Renal cortical epithelial cell (primary cell): ENCODE measurements around the gene GSTM5. TPM values are rescaled to one million over a fixed set of nuclear protein-coding genes. Genes with fewer than 3 reads are reported as not detected.
"Not testable (repeated sequence)": the region's sequence is repeated elsewhere in the genome, so short reads cannot be mapped to it uniquely, and the experiment has no call there.

Experiments used
- DNase-seq: peaks from one replicate; pipeline ENCODE4 v3.0.0-alpha.2; 2011; ENCODE audit warnings: low read depth
- total RNA-seq: library from RNA; depleted of rRNA; stranded (reverse); fragments of >200 nt; gene quantifications from 2 replicates; pipeline ENCODE4 v1.2.3, GENCODE V29; 2014

GSTM5 gene
- total RNA-seq, 1 donor from 2014 or later = not detected

DNA sequence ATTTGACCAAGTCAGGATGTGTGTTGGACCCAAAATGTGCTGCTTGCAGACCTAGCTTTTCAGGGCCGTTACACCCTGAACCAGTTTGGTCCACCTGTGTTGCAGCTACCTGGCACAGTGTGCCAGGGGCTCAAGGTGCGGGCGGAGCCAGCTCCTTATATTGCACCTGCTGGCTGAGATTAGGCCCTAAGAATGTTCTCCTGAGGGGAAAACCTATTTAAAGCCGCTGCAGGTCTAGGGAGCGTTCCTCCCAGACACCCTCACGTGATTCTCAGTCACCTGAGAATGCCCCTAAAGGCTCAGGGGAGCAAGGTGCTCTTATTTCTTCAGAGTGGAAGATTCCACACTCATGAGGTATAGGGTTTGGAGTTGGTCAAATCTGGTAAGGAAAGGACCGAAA, 16.8 kb downstream of the GSTM5 start:
- DNase-seq = no peak

DNA sequence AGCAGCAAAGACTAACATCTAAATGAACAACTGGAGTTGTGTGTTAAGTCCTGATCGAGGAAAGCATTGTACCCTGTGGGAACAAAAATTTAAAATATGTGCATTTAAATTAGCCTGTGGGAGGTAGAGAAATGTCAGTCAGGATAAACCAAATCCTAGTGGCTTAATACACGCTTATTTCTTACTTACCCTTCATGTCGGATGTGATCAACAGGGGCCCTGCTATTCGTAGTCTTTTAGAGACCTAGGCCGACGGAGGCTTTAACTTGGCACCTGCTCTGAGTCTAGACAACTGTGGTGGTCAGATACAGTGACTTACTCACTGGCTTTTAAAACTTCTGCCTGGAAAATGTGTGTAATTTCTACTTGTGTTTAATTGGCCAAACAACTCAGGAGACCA, 18.6 kb downstream of the GSTM5 start:
- peak; percentile 55 for DNase-seq

DNA sequence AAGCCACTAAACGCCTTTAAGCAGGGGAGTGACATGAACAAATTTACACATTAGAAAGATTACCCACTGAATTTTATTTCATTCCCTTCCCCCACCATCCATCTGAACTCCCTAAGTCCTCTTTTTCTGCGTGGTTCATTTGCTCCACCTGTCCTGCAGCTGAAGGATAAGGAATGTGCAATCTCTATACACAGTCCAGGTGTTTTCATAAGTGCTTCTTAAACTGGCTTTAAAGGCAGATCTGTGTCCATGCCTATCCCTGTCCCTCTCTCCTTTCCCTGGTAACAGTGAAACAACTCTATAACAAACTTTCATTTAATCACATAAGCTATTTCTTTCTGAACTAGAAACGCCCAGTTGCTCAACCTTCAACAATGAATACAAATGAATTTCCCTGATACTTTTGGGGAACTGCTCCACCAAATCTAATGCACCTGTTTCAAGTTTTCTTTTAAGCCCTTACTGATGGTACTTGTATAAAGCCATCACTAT, 20.4 kb downstream of the GSTM5 start:
- DNase-seq = no peak

- no peak for DNase-seq
These were observed 21.3 kb downstream of the GSTM5 start for GRCh38 chr1:109733236-109733870.

DNA sequence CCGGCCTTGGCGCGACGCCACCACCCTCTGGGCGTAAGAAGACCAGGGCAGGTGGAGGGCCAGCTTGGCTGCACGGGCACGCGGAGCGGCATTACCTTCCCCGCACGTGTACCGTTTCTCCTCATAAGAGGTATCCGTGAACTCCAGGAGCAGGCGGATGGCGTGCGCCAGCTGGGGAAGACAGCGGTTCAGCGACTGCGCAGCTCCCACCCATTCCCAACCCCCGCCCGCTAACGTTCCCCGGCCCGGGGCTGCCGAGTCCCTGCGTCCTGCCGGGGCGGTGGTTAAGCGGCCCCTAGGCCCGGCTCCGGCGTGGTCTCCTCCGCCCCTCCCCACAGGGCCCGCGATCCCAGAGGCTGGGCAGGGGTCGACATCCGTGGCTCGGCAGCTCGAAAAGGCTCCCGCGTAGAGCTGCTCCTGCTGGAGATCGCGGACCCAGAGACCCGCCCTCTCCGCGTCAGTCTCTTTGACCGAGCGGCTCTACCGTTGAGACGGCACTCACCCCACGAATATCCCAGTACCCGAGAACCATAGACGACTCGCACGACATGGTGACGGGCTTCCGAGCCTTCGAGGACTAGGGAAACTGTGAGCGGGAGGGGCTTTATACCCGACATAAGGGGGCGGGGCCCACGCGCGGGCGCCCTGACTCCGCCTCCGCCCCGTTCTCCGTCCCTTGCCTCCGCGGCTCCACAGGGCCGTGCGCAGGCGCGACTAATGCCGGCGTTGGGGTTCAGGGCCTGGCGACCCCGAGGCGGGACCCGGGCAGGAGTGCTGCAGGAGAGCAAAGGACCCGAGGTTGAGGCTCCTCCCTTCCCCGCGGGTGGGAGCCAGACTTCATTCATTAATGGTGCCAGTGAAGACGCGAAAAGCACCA, 27.9 kb downstream of the GSTM5 start:
- DNase-seq = no peak

- no peak for DNase-seq
These were observed 28.7 kb downstream of the GSTM5 start, which contains the start of gene GSTM3 for GRCh38 chr1:109740615-109741373. GSTM3 (minus strand) TSS chr1:109741038; CDS start chr1:109740287, 751 bp downstream.

DNA sequence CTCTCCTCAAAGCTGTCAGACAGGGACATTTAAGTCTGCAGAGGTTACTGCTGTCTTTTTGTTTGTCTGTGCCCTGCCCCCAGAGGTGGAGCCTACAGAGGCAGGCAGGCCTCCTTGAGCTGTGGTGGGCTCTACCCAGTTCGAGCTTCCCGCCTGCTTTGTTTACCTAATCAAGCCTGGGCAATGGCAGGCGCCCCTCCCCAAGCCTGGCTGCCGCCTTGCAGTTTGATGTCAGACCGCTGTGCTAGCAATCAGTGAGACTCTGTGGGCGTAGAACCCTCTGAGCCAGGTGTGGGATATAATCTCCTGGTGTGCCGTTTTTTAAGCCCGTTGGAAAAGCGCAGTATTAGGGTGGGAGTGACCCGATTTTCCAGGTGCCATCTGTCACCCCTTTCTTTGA, 36.3 kb downstream of the GSTM5 start:
- not testable (repeated sequence) for DNase-seq

- no peak for DNase-seq
These were observed 37.2 kb downstream of the GSTM5 start for GRCh38 chr1:109749221-109749620.

- no peak for DNase-seq
These were observed 38.3 kb downstream of the GSTM5 start for GRCh38 chr1:109750241-109750882.

DNA sequence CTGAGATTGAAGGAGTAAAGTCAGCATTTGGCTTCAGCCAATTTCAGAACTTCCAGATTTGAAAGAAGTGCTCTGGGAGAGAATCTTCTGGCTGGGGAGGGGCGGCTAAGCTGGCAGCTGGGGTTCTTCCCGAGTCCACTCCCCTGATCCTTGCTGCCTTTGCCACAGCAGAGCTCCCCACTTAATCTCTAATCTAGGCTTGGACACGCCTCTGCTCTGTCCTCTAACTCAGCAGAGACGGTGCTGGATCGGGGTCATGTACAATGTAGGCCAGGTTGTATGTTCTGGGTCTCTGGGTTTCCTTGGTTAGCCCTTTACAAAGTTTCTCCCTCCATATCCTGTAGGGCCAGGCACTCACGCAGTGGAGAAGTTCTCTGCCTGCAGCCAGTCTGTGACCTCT, 38.9 kb downstream of the GSTM5 start:
- no peak for DNase-seq

DNA sequence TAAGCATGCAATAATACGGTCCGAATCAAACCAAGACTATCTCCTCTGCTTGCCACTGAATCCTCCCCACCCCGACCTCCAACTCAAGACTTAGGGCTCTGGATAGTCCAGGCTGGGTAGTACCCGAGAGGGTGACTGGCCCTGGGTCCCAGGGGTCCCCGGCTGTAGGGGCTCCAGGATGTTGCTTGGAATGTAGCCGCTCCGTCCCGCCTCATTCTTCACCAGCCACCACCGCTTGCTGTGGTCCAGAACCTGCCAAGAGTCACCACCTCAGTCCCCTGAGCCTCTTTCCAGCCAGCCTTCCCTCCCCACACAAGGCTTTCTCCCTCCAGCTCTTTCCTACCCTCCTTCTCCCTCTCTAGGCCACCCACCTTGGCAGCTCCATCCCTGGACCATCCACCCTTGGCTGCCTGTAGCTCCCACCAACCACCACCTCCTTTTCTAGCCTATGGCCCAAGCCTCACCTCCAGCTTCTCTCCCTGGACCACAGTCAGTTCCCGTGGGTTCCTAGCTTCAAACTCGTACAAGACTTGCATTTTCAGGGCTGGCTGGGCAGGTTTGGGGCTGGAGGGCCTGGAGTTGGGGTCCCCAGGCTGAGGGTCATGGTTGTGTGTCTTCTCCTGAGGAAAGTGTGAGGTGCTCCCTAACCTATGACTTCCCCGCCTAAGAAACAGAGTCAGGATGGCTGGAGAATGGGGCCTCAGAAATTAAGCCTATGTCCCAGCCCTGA, 39.6 kb downstream of the GSTM5 start:
- DNase-seq = no peak

DNA sequence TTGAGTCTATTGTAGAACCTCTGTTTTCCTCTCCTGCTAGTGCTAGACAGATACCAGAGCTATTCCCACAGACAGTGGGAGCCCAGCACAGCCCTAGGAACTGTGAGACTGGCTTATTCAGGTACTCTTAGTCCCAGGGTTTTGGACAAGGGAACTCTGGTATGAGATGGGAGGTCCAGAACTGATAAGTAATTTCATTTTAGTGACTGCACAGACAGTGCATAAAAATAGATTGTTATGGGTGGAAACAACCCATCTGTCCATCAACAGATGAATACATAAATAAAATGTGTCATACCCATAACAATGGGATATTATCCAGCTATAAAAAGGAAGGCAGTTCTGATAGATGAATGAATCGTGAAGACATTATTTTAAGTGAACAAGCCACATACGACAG, 42.7 kb downstream of the GSTM5 start:
- no peak for DNase-seq

DNA sequence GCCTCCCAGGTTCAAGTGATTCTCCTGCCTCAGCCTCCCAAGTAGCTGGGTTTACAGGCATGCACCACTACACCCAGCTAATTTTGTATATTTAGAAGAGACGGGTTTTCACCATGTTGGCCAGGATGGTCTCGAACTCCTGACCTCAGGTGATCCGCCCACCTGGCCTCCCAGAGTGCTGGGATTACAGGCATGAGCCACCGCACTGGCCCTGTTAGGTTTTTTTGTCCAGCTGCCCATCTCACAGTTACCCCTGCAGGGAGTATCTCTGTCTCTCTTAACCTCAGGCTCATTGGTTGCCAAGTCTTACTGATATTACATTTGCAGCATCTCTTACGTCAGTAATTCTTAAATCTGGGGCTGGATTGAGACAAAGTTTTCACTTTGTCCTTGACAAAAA, 44.3 kb downstream of the GSTM5 start:
- not testable (repeated sequence) for DNase-seq

GRCh38 chr1:109756848-109757521, 44.9 kb downstream of the GSTM5 start:
- no peak for DNase-seq

GRCh38 chr1:109757936-109758786, 46.1 kb downstream of the GSTM5 start:
- DNase-seq = no peak

- DNase-seq = no peak
These were observed 47.7 kb downstream of the GSTM5 start for GRCh38 chr1:109759513-109760334.

- no peak for DNase-seq
These were observed 48.7 kb downstream of the GSTM5 start for GRCh38 chr1:109760581-109761226.
